CD4-positive, alpha-beta T cell (primary cell): ENCODE data around the gene DNAJA2. TPM values are rescaled to one million over a fixed set of nuclear protein-coding genes. Genes with fewer than 3 reads are reported as not detected.
"Not testable (repeated sequence)": the region's sequence is repeated elsewhere in the genome, so short reads cannot be mapped to it uniquely, and the experiment has no call there.

ENCODE experiments used
- ATAC-seq: fragments of 200-7000 bp; cut with Tn5 transposase; one replicate; pipeline ENCODE4 v1.10.0; 2022; ENCODE audit warnings: mild to moderate bottlenecking; ENCODE audit not compliant: poor library complexity
- CTCF ChIA-PET: fragments of 350-600 bp; sonication (Branson Sonifier 250); formaldehyde crosslinking; loops from one replicate; lab custom pipeline; 2021; ENCODE audit warnings: antibody characterized with exemption, inconsistent platforms; lab: Charles Lee
- POLR2A ChIA-PET: fragments of 350-600 bp; sonication (Branson Sonifier 250); formaldehyde crosslinking; loops from one replicate; lab custom pipeline; 2021; ENCODE audit warnings: antibody characterized with exemption, inconsistent platforms; lab: Charles Lee
- DNase-seq, 14 experiments: peaks; one replicate each; pipeline ENCODE4 v3.0.0-alpha.2; 2013 to 2020; ENCODE audit warnings: mixed read lengths in 2 of 14
- H3K27ac ChIP-seq, 2 donors: one replicate each; pipeline versions ENCODE4 v1.5.1 to v1.7.0; 2013; ENCODE audit warnings: low read length in 2 of 2, low read depth in 1 of 2, mild to moderate bottlenecking in 1 of 2
- H3K27me3 ChIP-seq, 2 experiments: 1 replicate in 1 of 2; 2 replicates in 1 of 2; pipeline versions ENCODE4 v1.6.1 to v1.7.0; 2013; ENCODE audit warnings: low read length in 2 of 2, control low read depth in 1 of 2, mild to moderate bottlenecking in 1 of 2, moderate library complexity in 1 of 2; ENCODE audit not compliant: insufficient read depth in 2 of 2, control insufficient read depth in 1 of 2
- H3K36me3 ChIP-seq: one replicate; pipeline ENCODE4 v1.6.1; 2013; ENCODE audit warnings: low read length, control low read depth; ENCODE audit not compliant: insufficient read depth
- H3K4me1 ChIP-seq: one replicate; pipeline ENCODE4 v1.6.1; 2013; ENCODE audit warnings: low read length, control low read depth; ENCODE audit not compliant: insufficient read depth
- H3K4me3 ChIP-seq: one replicate; pipeline ENCODE4 v1.5.1; 2013; ENCODE audit warnings: mild to moderate bottlenecking, low read length, moderate library complexity
- H3K9me3 ChIP-seq, 2 experiments: 1 replicate in 1 of 2; 2 replicates in 1 of 2; pipeline versions ENCODE4 v1.6.1 to v1.7.0; 2013; ENCODE audit warnings: low read length in 2 of 2, mild to moderate bottlenecking in 2 of 2, control low read depth in 1 of 2, moderate library complexity in 1 of 2; ENCODE audit not compliant: control insufficient read depth in 1 of 2, insufficient read depth in 1 of 2
- H3K27ac Mint-ChIP-seq: one replicate; pipeline ENCODE4 v1.8.0; 2020; ENCODE audit warnings: mixed read lengths
- H3K27me3 Mint-ChIP-seq: one replicate; pipeline ENCODE4 v1.8.0; 2021; ENCODE audit warnings: mixed read lengths
- H3K36me3 Mint-ChIP-seq: one replicate; pipeline ENCODE4 v1.8.0; 2021; ENCODE audit warnings: low read depth, mixed read lengths
- H3K4me1 Mint-ChIP-seq: one replicate; pipeline ENCODE4 v1.8.0; 2021; ENCODE audit warnings: low read depth, mixed read lengths
- H3K4me3 Mint-ChIP-seq: one replicate; pipeline ENCODE4 v1.8.0; 2020; ENCODE audit warnings: mild to moderate bottlenecking, mixed read lengths
- H3K9me3 Mint-ChIP-seq: one replicate; pipeline ENCODE4 v1.8.0; 2020; ENCODE audit warnings: mixed read lengths
- CTCF ChIP-seq: fragments of 200-600 bp; IDR thresholded peaks from one replicate; pipeline ENCODE4 v1.8.0; 2022; ENCODE audit warnings: antibody characterized with exemption, mild to moderate bottlenecking
- intact Hi-C, 2 experiments: fragments of 100-400 bp; cut with DNase I in 1 of 2; cut with micrococcal nuclease in 1 of 2; formaldehyde crosslinking; loops; one replicate each; pipeline versions ENCODE4 v1.15.1 to v1.9.0; 2023 to 2025; cut with DNase I, micrococcal nuclease
- total RNA-seq, 174 experiments: library from RNA in 2 of 174; stranded (reverse) in 2 of 174; gene quantifications; one replicate each; pipeline ENCODE4 v1.2.3 and lab custom pipeline; 2021 to 2026

Gene DNAJA2
- total RNA-seq, 2 experiments from 2014 or later, result 80.8 to 81.4 TPM

DNA sequence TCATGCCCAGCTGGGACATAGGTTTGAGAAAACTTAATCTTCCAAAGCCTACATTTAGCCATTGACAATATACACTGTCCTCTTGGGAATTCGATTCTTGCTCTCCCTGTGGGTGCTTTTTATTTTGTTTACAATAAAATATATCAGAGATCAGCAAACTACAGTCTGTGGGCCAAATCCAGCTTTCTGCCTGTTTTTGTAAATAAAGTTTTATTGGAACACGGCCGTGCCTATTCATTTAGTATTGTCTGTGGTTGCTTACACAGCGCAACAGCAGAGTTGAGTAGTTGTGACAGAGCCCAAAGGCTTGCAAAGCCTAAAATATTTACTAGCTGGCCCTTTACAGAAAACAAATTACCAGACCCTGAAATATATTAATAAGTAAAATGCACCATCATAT lies 39.7 kb upstream of the DNAJA2 start:
- Histone ChIP-seq H3K27me3 (no peaks in the 10 kb centered on the region), H3K36me3 (no peaks in the 10 kb centered on the region), H3K9me3 (peaks cover 0 to 6% of the 10 kb centered on the region in 2 experiments), H3K4me3 (no peak overlapping the region), H3K27ac (no peak overlapping the region), H3K4me1 (peaks cover 18% of the 10 kb centered on the region)
- TF ChIP-seq CTCF, result no peak
- CTCF ChIA-PET, result no interaction called here
- POLR2A ChIA-PET, result no interaction called here
- intact Hi-C loops, result no loop called here
- no peak for ATAC-seq
- H3K4me1 Mint-ChIP-seq, result peaks cover 16% of the 10 kb centered on the region
- H3K27me3 Mint-ChIP-seq, result no peaks in the 10 kb centered on the region
- no peaks in the 10 kb centered on the region for H3K36me3 Mint-ChIP-seq
- no peak for DNase-seq
- H3K27ac Mint-ChIP-seq, result no peak overlapping the region
- H3K9me3 Mint-ChIP-seq, result no peaks in the 10 kb centered on the region
- H3K4me3 Mint-ChIP-seq, result no peak overlapping the region

GRCh38 chr16:47010812-47011211 lies 37.3 kb upstream of the DNAJA2 start:
- POLR2A ChIA-PET, intact Hi-C loops, H3K4me3 ChIP-seq, H3K36me3 ChIP-seq, H3K9me3 Mint-ChIP-seq, H3K4me1 Mint-ChIP-seq, H3K27ac ChIP-seq, H3K27me3 ChIP-seq, ATAC-seq, H3K4me3 Mint-ChIP-seq, H3K9me3 ChIP-seq, H3K36me3 Mint-ChIP-seq, H3K27ac Mint-ChIP-seq, H3K27me3 Mint-ChIP-seq, H3K4me1 ChIP-seq, DNase-seq, CTCF ChIA-PET: not testable (repeated sequence)

GRCh38 chr16:47008612-47009011 lies 35.1 kb upstream of the DNAJA2 start:
- TF ChIP-seq CTCF, result no peak
- Mint-ChIP-seq H3K4me1 (no peaks in the 10 kb centered on the region), H3K27me3 (no peaks in the 10 kb centered on the region), H3K4me3 (no peak overlapping the region), H3K27ac (no peak overlapping the region), H3K36me3 (no peaks in the 10 kb centered on the region), H3K9me3 (no peaks in the 10 kb centered on the region)
- no peak overlapping the region for H3K27ac ChIP-seq
- H3K9me3 ChIP-seq, result peaks cover 0 to under 1% of the 10 kb centered on the region in 2 experiments
- no peaks in the 10 kb centered on the region for H3K4me1 ChIP-seq
- intact Hi-C loops, result no loop called here
- no peaks in the 10 kb centered on the region for H3K36me3 ChIP-seq
- no peaks in the 10 kb centered on the region for H3K27me3 ChIP-seq
- H3K4me3 ChIP-seq, result no peak overlapping the region
- no peak for ATAC-seq
- CTCF ChIA-PET, result no interaction called here
- no peak for DNase-seq
- POLR2A ChIA-PET, result no interaction called here

DNA sequence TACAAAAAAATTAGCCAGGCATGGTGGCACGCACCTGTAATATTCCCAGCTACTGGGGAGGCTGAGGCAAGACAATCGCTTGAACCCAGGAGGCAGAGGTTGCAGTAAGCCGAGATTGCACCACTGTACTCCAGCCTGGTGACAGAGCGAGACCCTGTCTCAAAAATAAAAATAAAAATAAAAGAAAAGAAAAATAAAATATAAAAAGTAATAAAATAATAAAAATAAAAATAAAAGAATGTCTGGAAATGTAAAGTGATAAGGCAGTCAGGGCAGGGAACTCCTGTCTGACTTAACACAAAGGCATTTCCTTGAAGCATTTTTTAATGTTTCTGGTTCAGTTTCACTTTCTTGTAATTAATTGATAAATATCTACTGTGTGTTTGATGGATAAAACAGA lies 34.7 kb upstream of the DNAJA2 start:
- ChIA-PET CTCF (interaction anchor here (0.6 kb wide), 1 partner anchor 1155 kb away, joined by 6 read pairs; no protein-coding TSS in a partner anchor), POLR2A (no interaction called here)
- Histone ChIP-seq H3K9me3 (no peaks in the 10 kb centered on the region), H3K27me3 (no peaks in the 10 kb centered on the region), H3K27ac (no peak overlapping the region), H3K4me3 (no peak overlapping the region), H3K4me1 (no peaks in the 10 kb centered on the region), H3K36me3 (no peaks in the 10 kb centered on the region)
- DNase-seq (no peak), ATAC-seq (no peak)
- Mint-ChIP-seq H3K36me3 (no peaks in the 10 kb centered on the region), H3K9me3 (no peaks in the 10 kb centered on the region), H3K27me3 (no peaks in the 10 kb centered on the region), H3K4me1 (no peaks in the 10 kb centered on the region), H3K4me3 (no peak overlapping the region), H3K27ac (no peak overlapping the region)
- intact Hi-C loops, result no loop called here
- no peak for TF ChIP-seq CTCF
